Upper lobe of left lung (tissue), 4 donors: ENCODE results near the gene FKBP7.

Experiments
- CTCF ChIP-seq, 6 experiments: fragments of 450-650 bp in 4 of 6; fragments of 200-600 bp in 2 of 6; sonication (generic) in 2 of 6; IDR thresholded peaks; one replicate each; pipeline ENCODE4 v1.5.1; 2016 to 2019; ENCODE audit warnings: antibody characterized with exemption in 6 of 6
- POLR2AphosphoS5 ChIP-seq, 2 donors: sonication (generic); formaldehyde crosslinking; IDR thresholded peaks; one replicate each; pipeline ENCODE4 v1.5.1; 2017; ENCODE audit warnings: antibody characterized with exemption in 2 of 2

GRCh38 chr2:178420463-178420999 lies 57.9 kb downstream of the FKBP7 start:
- no peak for TF ChIP-seq CTCF (IDR thresholded peaks at IDR 0.05)
- no peak for TF ChIP-seq POLR2AphosphoS5 (IDR thresholded peaks at IDR 0.05)
